Type B pancreatic cell (in vitro differentiated cells): ENCODE measurements around the gene FRMD8. TPM values are rescaled to one million over a fixed set of nuclear protein-coding genes. Genes with fewer than 3 reads are reported as not detected.
A peak's percentile ranks its signal among the peaks of the same experiment; 100 is the strongest.

Experiments
- DNase-seq: peaks from one replicate; pipeline ENCODE4 v3.0.0; 2021; ENCODE audit warnings: mixed read lengths; ENCODE audit not compliant: unreplicated experiment; ENCODE audit errors: extremely low spot score
- H3K27ac Mint-ChIP-seq: 2 replicates; pipeline ENCODE4 v1.8.0; 2021; ENCODE audit warnings: mild to moderate bottlenecking, mixed read lengths
- H3K27me3 Mint-ChIP-seq: 2 replicates; pipeline ENCODE4 v1.8.0; 2021; ENCODE audit warnings: mixed read lengths
- H3K36me3 Mint-ChIP-seq: 2 replicates; pipeline ENCODE4 v1.8.0; 2021; ENCODE audit warnings: mixed read lengths
- H3K4me1 Mint-ChIP-seq: one replicate; pipeline ENCODE4 v1.8.0; 2021; ENCODE audit warnings: mixed read lengths; ENCODE audit not compliant: unreplicated experiment
- H3K4me3 Mint-ChIP-seq: 2 replicates; pipeline ENCODE4 v1.8.0; 2021; ENCODE audit warnings: mild to moderate bottlenecking, mixed read lengths
- H3K9me3 Mint-ChIP-seq: 2 replicates; pipeline ENCODE4 v1.8.0; 2021; ENCODE audit warnings: mixed read lengths
- total RNA-seq: library from RNA; stranded (reverse); gene quantifications from 2 replicates; pipeline ENCODE4 v1.2.1, GENCODE V29; 2021; ENCODE audit warnings: low replicate concordance
- TF ChIP-seq, protein P1 (sequence below): fragments of 200-600 bp; sonication (generic); conservative IDR thresholded peaks from 2 replicates; pipeline ENCODE4 v1.5.0; 2021; ENCODE audit warnings: antibody characterized with exemption, mild to moderate bottlenecking

The FRMD8 gene
- total RNA-seq, 1 donor from 2014 or later, result 35.0 TPM

DNA sequence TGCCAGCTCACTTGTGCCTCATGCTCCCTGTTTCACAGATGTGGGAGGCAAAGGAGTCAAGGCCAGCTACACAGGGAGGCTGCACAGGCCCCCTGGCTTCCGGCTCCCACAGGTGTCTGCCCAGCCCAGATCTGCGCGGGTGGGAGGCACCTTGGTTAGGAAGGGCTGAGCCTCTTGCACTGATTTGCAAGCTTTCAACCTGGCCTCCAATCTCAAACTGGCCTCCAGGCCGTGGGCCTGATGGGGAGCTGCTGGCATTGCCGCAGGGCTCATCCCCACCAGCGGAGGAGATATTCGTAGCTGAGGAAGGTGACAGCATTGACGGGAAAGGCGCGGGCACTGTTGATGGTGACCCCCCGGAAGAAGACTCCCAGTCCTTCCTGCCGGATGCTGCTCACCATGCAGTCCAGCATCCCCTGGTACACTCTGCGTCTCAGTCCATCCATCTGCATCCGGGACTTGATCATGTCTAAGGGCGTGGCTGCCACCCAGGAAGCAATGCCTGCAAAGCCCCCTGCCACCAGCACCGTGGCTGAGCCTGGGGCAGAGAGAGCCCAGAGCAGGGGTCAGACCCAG is 10.2 kb upstream of the FRMD8 start:
- Mint-ChIP-seq H3K9me3 (no peaks in the 10 kb centered on the region), H3K27ac (no peak overlapping the region), H3K4me3 (no peak overlapping the region), H3K36me3 (no peaks in the 10 kb centered on the region), H3K27me3 (no peaks in the 10 kb centered on the region), H3K4me1 (no peaks in the 10 kb centered on the region)
- TF ChIP-seq, protein P1, sequence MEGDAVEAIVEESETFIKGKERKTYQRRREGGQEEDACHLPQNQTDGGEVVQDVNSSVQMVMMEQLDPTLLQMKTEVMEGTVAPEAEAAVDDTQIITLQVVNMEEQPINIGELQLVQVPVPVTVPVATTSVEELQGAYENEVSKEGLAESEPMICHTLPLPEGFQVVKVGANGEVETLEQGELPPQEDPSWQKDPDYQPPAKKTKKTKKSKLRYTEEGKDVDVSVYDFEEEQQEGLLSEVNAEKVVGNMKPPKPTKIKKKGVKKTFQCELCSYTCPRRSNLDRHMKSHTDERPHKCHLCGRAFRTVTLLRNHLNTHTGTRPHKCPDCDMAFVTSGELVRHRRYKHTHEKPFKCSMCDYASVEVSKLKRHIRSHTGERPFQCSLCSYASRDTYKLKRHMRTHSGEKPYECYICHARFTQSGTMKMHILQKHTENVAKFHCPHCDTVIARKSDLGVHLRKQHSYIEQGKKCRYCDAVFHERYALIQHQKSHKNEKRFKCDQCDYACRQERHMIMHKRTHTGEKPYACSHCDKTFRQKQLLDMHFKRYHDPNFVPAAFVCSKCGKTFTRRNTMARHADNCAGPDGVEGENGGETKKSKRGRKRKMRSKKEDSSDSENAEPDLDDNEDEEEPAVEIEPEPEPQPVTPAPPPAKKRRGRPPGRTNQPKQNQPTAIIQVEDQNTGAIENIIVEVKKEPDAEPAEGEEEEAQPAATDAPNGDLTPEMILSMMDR, result no peak
- no peak for DNase-seq

DNA sequence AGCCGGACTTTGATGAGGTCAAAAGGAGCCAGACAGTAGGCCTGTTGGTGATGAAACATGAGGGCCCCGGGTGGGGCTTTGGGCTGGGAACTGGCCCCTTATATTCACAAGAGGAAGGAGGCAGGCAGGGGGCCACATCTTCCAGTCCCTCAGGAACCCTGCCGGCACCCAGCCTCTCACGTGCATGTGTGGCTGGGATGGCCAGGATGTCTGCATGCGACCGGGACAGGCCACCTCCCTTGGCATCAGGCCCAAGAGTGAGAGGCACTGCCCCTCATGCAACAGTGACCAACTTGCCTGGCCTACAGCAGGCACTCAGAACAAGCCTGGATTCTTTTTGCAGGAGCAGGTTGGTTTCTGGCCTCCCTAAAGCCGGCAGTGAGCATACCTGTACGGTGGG is 9.4 kb upstream of the FRMD8 start:
- no peaks in the 10 kb centered on the region for H3K36me3 Mint-ChIP-seq
- TF ChIP-seq, protein P1, result no peak
- no peaks in the 10 kb centered on the region for H3K9me3 Mint-ChIP-seq

DNA sequence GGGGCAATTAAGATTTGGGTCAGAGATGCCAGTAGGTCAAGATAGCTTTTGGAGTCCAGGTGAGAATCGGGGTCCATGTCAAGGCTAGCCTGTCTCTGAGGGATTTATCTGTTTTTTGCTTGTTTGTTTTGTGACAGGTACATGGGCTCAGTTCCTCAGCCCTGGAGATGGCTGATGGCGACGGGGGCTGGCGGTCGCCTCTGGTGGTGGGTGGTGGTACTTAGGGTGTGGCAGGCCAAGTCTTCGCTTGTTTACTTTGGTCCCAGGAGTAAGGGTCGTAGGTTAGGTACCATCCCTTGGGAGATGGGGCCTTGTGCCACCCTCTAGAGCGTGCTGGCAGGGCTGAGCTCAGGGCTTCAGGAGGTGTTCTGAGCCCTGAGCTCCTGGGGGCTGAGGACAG is 8.7 kb upstream of the FRMD8 start:
- H3K4me3 Mint-ChIP-seq, result no peak overlapping the region
- no peaks in the 10 kb centered on the region for H3K27me3 Mint-ChIP-seq
- H3K9me3 Mint-ChIP-seq, result no peaks in the 10 kb centered on the region
- TF ChIP-seq, protein P1, result peak; percentile 44
- no peak for DNase-seq
- no peak overlapping the region for H3K27ac Mint-ChIP-seq
- H3K4me1 Mint-ChIP-seq, result peaks cover 5% of the 10 kb centered on the region
- no peaks in the 10 kb centered on the region for H3K36me3 Mint-ChIP-seq

More for the DNA sequence above, 9.4 kb upstream of the FRMD8 start:
- no peak for DNase-seq
- Mint-ChIP-seq H3K27me3 (no peaks in the 10 kb centered on the region), H3K4me1 (no peaks in the 10 kb centered on the region), H3K4me3 (no peak overlapping the region), H3K27ac (no peak overlapping the region)

DNA sequence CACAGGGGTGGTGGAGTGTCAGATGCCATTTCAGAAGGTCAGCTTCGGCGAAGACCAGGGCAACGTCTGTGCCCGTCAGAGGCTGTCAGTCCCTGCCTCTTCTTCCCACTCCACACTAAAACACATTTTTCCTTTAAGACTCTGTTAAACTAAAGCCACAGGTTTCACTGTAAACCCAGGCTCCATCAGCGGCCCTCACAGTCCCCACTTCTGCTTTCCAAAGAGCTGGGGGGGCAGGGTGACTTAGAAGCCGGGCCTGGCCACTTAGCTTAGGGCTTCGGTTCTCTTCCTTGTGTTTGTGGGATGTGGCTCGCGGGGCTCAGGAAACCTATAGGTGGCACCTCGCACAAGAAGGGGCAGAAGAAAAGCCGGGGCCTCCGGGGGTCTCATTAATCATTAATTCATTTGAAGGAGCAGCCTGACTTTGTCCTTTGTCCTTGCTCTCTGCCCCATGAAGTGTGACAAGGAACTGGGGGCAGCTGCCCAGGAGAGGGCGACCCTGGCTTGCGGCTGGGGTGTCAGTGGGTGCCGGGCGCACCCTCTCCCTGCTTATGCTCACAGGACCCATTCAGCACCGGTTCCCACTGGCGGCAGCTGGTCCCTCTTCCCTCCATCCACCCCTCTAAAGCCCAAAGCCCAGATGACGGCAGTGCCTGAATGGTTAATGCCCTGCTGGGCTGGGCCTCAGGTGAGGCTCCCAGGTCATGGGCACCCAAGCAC is 8.1 kb upstream of the FRMD8 start:
- H3K9me3 Mint-ChIP-seq, result no peaks in the 10 kb centered on the region
- TF ChIP-seq, protein P1, result no peak
- peaks cover 10% of the 10 kb centered on the region for H3K4me1 Mint-ChIP-seq
- no peak for DNase-seq
- H3K36me3 Mint-ChIP-seq, result no peaks in the 10 kb centered on the region
- no peak overlapping the region for H3K27ac Mint-ChIP-seq
- H3K27me3 Mint-ChIP-seq, result no peaks in the 10 kb centered on the region
- H3K4me3 Mint-ChIP-seq, result no peak overlapping the region

DNA sequence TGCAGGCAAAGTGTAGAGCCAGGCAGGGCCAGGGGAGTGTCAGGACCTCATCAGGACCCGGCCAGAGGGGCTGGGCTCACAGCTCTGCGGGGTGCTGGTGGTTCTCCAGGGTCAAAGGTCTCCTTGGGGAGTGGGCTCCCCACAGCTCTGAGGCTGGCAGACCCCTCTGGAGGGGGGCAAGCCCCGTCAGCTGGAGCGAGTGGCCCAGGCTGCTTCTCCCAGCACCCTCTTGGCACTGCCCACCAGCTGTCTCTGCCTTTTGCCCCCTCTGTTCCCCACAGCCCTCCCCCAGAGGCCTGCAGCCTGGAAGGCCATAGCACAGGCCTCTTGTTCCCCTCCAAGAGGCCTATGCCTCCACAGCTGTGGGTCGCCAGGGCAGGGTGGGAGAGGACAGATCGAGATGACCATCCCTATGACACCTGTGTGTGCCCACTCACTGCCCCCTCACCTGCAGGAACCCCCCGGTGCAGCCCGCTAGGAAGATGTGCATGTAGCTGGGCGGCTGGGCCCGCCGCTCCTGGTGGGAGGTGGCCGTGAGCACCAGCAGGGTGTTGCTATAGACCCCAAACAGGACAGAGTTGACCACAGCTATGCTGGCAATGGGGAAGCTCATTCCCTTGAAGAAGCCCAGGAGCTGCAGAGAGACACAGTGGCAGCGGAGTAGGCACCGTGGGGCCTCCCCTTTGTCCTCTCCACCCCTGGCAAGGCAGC is 7.4 kb upstream of the FRMD8 start:
- TF ChIP-seq, protein P1, result no peak
- peaks cover 16% of the 10 kb centered on the region for H3K4me1 Mint-ChIP-seq
- no peaks in the 10 kb centered on the region for H3K27me3 Mint-ChIP-seq
- DNase-seq, result no peak
- no peaks in the 10 kb centered on the region for H3K9me3 Mint-ChIP-seq
- no peaks in the 10 kb centered on the region for H3K36me3 Mint-ChIP-seq
- no peak overlapping the region for H3K4me3 Mint-ChIP-seq
- no peak overlapping the region for H3K27ac Mint-ChIP-seq
